HG03095 (cell line): ENCODE data around the gene ZNF280C.
A peak's percentile ranks its signal among the peaks of the same experiment; 100 is the strongest.

Experiments
- ATAC-seq: cut with Tn5 transposase; IDR thresholded peaks from one replicate; pipeline ENCODE4 v1.9.1; 2021; ENCODE audit warnings: moderate library complexity; ENCODE audit not compliant: unreplicated experiment

Gene ZNF280C

GRCh38 chrX:130179579-130180215, 89.0 kb downstream of the ZNF280C start:
- no peak for ATAC-seq

- ATAC-seq, result no peak
Observed at GRCh38 chrX:130179170-130179569, 89.5 kb downstream of the ZNF280C start.

- ATAC-seq, result no peak
Observed at GRCh38 chrX:130176942-130177341, 91.8 kb downstream of the ZNF280C start.

GRCh38 chrX:130176354-130176776, 92.3 kb downstream of the ZNF280C start:
- peak; percentile 76 for ATAC-seq

GRCh38 chrX:130174937-130175336, 93.8 kb downstream of the ZNF280C start:
- no peak for ATAC-seq

- no peak for ATAC-seq
Observed at GRCh38 chrX:130174045-130174704, 94.5 kb downstream of the ZNF280C start.

- peak; percentile 40 for ATAC-seq
Observed at GRCh38 chrX:130173190-130173895, 95.4 kb downstream of the ZNF280C start.

GRCh38 chrX:130172127-130172845, 96.4 kb downstream of the ZNF280C start:
- ATAC-seq, result no peak

- no peak for ATAC-seq
Observed at GRCh38 chrX:130171446-130172126, 97.1 kb downstream of the ZNF280C start, which contains the start of gene RAB33A. Gene RAB33A (plus strand): TSS chrX:130171962. CDS start chrX:130172063, 101 bp downstream.

- ATAC-seq, result peak; percentile 71
Observed at GRCh38 chrX:130170752-130171445, 97.8 kb downstream of the ZNF280C start.

- ATAC-seq, result no peak
Observed at GRCh38 chrX:130167040-130167439, 101.7 kb downstream of the ZNF280C start.

GRCh38 chrX:130166503-130166777, 102.3 kb downstream of the ZNF280C start:
- ATAC-seq, result no peak

- ATAC-seq, result peak; percentile 83
Observed at GRCh38 chrX:130165703-130166502, 102.8 kb downstream of the ZNF280C start, which contains the start of gene AIFM1. Gene AIFM1 (minus strand): TSS chrX:130165841. CDS start chrX:130165656, 185 bp downstream.

- no peak for ATAC-seq
Observed at GRCh38 chrX:130165181-130165702, 103.5 kb downstream of the ZNF280C start.

- no peak for ATAC-seq
Observed at GRCh38 chrX:130163398-130163797, 105.3 kb downstream of the ZNF280C start.

GRCh38 chrX:130162094-130162735, 106.5 kb downstream of the ZNF280C start:
- no peak for ATAC-seq

GRCh38 chrX:130159776-130160175, 108.9 kb downstream of the ZNF280C start:
- ATAC-seq, result no peak

- no peak for ATAC-seq
Observed at GRCh38 chrX:130158311-130158710, 110.4 kb downstream of the ZNF280C start.

GRCh38 chrX:130155564-130155963, 113.1 kb downstream of the ZNF280C start:
- no peak for ATAC-seq
